GM19324 (cell line): Measurements from ENCODE around the gene POC5.
A peak's percentile ranks its signal among the peaks of the same experiment; 100 is the strongest.
"Not testable (repeated sequence)": the region's sequence is repeated elsewhere in the genome, so short reads cannot be mapped to it uniquely, and the experiment has no call there.

Experiments used
- ATAC-seq: cut with Tn5 transposase; IDR thresholded peaks from one replicate; pipeline ENCODE4 v1.9.1; 2021; ENCODE audit warnings: mild to moderate bottlenecking, moderate library complexity; ENCODE audit not compliant: unreplicated experiment, low FRiP score

Gene POC5

GRCh38 chr5:75707911-75708509, 9.2 kb downstream of the POC5 start:
- ATAC-seq: no peak

DNA sequence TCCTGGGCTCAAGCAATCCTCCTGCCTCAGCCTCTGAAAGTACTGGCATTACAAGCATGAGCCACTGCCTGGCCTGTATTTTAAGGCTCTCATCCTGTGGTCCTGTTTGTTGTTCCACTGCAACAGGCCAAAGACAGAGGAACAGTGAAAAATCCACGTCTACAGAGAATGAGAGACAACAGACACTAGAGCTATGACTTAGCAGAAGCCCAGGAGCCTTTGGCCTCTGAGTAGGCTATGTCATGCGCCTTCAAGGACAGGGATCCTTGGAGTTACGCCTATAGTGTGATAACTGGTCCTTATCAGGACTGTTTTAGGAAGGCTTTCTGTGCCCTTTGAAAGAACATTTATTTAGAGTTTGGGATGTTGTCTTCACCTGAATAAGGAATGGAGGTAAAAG, 10.5 kb downstream of the POC5 start:
- ATAC-seq: no peak

DNA sequence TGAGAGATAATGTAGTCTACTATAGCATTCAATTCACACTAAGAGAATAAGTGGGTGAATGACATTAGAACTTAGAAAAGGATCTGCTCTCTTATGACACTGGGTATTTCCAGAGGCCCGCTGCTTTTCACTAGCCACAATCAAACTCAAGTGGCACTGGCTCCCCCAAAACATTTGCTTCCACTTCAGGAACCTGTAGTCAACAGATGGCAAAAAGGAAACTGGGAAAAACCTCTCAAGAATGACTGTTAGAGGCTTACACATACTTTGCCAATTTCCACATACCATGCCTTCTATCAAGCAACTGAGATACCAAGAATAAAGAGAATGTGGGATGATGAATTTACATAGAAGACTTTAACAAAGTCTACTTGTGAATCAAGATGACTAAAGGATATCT, 11.2 kb downstream of the POC5 start:
- no peak for ATAC-seq

GRCh38 chr5:75701856-75702255, 15.4 kb downstream of the POC5 start:
- ATAC-seq: no peak

DNA sequence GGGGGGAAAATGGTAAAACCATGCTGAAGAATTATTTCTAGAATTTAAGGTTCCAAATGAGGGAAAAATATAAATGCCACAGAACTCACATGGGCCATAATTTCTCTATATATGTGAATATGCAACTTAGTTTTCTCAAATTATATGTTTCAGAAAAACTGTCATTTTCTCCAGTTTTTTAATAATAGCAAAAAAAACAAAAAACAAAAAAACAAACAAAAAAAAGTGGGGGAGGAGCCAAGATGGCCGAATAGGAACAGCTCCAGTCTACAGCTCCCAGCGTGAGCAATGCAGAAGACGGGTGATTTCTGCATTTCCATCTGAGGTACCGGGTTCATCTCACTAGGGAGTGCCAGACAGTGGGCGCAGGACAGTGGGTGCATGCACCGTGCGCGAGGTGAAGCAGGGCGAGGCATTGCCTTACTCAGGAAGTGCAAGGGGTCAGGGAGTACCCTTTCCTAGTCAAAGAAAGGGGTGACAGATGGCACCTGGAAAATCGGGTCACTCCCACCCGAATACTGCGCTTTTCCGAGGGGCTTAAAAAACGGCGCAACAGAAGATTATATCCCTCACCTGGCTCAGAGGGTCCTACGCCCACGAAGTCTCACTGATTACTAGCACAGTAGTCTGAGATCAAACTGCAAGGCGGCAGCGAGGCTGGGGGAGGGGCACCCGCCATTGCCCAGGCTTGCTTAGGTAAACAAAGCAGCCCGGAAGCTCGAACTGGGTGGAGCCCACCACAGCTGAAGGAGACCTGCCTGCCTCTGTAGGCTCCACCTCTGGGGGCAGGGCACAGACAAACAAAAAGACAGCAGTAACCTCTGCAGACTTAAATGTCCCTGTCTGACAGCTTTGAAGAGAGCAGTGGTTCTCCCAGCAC, 21.5 kb downstream of the POC5 start:
- ATAC-seq: not testable (repeated sequence)

DNA sequence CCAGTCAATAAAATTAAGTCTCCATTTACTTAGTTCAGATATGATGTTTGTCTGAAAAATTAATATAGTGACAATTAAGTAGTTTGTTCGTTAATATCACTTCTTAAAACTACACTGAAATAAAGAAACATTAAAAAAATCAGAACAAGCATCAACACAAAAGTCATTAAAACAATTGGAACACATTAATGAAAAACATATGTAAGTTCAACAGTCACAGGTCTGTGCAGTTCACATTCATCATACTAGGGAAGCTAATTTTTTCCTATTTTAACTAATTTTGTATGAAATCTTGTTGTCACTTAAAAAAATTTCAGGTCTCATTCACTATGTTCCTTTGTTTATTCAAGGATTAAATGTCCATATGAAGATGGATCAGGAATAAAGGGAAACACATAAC, 22.5 kb downstream of the POC5 start:
- no peak for ATAC-seq

- no peak for ATAC-seq
Observed at GRCh38 chr5:75690669-75691068, 26.6 kb downstream of the POC5 start.

DNA sequence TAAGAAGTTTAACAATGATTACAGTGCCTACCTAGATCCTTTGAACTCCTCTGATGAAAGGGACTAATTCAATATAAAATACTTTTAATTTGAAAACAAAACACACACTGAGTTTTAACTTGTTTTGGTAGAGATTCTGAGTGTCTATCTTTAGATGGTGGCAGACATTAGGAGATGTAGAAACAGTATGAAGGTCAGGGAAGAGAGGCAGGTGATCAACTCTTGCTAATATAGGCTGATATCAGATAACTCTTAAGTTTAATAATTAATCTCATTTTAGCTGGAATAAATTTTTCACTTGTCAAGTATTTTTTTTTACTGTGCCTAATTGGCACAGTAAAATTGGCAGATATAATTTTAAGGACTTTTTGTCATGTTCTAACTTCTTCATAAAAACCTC, 30.8 kb downstream of the POC5 start:
- no peak for ATAC-seq

- no peak for ATAC-seq
Observed at GRCh38 chr5:75685141-75685540, 32.1 kb downstream of the POC5 start.

GRCh38 chr5:75681125-75681830, 36.0 kb downstream of the POC5 start:
- no peak for ATAC-seq

DNA sequence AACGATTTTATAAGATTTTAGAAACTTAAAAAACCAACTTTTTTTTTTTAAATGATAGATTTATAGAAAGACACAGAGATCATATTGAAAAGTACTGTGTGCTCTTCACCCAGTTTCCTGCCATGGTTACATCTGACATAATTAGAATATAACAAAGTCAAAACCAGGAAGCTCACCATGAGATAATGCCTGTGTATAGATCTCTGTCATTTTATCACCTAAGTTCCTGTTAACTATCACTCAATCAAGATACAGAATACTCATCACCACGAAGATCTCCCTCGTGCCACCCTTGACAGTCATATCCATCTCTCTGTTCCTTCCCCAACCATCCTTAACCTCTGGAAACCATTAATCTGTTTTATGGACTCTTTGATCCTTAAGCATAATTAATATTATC, 39.1 kb downstream of the POC5 start:
- no peak for ATAC-seq

GRCh38 chr5:75677607-75678006, 39.6 kb downstream of the POC5 start:
- no peak for ATAC-seq

DNA sequence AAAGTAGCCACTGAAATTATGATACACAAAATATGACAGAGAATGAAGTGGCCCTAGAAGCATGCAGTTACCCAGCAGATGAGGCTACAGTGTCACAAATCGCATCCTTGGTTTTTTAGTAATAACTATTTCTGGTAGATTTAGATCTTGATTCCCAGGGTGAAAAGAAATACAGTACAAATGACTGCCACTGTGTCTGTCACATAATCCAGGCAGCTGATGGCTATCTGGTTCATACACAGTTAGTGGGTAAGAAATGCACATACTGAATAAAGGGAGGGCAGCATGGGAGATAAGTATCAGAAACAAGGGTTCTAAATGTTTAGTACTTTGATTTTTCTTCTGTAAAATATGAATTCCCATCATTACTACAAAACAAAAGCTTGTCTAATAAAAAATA, 41.5 kb downstream of the POC5 start:
- ATAC-seq: no peak

DNA sequence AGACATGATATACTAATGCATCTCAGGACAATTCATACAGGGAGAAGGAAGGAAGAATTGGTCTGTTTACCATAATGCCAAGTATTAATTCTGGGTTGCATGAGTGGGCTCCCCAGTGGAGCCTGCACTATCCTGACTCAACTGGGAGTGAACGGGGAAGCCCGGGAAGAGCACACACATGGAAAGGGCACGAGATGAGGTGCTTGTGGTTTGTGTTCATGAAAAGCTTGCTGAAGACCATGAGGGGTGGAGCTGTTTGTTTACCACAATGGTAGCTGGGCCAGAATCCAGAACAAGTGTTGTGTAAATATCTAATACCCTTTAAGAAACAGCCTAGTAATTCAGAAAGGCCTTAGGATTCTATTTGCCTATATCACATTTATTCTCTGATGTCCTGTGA, 44.6 kb downstream of the POC5 start:
- no peak for ATAC-seq

GRCh38 chr5:75671506-75671905, 45.7 kb downstream of the POC5 start:
- ATAC-seq: no peak

DNA sequence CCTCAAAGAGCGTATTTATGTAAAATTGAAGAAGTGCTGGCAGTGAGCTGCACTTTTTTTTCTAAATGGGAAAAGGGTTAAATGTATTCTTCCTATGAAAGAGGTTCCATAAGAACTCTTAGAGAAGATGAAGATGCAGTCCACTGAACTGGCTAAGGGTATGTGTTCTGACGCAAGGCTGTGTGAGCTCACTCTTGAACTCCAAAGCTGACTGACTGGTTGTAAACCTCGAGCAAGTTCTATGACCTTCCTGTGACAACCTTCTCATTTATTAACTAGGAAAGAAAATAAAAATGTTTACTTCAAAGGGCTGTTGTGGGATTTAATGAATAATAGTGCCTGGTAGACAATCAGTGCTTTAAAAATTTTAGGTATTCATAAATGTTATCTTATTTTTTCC, 46.7 kb downstream of the POC5 start:
- ATAC-seq: no peak

DNA sequence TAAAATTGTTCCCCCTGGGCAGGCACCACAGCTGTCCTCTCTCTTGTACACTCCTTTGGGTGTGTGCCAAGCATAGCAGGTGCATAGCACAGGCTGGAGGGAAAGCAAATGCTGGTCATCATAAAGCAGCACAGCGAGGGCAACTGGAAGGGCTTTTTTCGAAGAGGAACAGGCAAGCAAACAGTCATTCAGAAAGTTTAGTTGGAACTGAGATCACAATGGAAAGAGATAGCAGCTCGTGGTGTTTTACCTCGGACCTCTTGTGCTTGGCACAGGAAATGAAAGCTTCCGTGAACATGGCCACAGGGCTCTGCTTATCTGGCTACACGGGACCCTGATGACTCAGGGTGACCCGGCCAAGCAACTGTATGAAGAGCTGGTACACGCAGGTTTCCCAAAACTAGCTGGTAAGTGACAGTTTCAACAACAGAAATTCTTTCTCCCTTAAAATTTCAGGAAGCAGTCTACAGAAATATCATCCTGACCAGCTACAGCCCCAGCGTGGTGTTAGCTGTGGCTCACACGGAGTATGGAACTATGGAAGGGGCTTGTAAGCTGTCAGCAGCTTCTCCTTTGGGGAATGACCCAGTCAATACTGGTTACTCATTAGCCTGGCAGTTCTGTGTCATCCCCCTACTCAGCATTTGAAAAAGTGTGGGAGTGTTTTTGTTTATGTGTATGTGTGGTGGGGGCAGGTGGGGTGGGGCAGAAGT, 48.1 kb downstream of the POC5 start:
- peak; percentile 88 for ATAC-seq

GRCh38 chr5:75668445-75668844, 48.8 kb downstream of the POC5 start:
- peak; percentile 13 for ATAC-seq

GRCh38 chr5:75667586-75667985, 49.7 kb downstream of the POC5 start:
- no peak for ATAC-seq

- ATAC-seq: no peak
Observed at GRCh38 chr5:75666801-75667200, 50.4 kb downstream of the POC5 start.

GRCh38 chr5:75664979-75665378, 52.3 kb downstream of the POC5 start:
- no peak for ATAC-seq
